Keratinocyte (primary cell): ENCODE measurements around the gene RGS9.

Experiments
- EZH2 ChIP-seq: IDR thresholded peaks from one replicate; pipeline ENCODE4 v1.6.1; 2012; ENCODE audit warnings: inconsistent platforms, mild to moderate bottlenecking, low read length, moderate library complexity
- TF ChIP-seq, protein P1 (sequence below), 3 experiments: IDR thresholded peaks in 1 of 3; conservative IDR thresholded peaks in 1 of 3; optimal IDR thresholded peaks in 1 of 3; 2 replicates in 2 of 3; 3 replicates in 1 of 3; pipeline versions ENCODE3 to v1.5.1; 2011; ENCODE audit warnings: low read length in 3 of 3, mild to moderate bottlenecking in 3 of 3, moderate library complexity in 2 of 3, control low read depth in 1 of 3, inconsistent platforms in 1 of 3; ENCODE audit not compliant: insufficient read depth in 2 of 3; ENCODE audit errors: extremely low read depth in 1 of 3

- TF ChIP-seq, protein P1, sequence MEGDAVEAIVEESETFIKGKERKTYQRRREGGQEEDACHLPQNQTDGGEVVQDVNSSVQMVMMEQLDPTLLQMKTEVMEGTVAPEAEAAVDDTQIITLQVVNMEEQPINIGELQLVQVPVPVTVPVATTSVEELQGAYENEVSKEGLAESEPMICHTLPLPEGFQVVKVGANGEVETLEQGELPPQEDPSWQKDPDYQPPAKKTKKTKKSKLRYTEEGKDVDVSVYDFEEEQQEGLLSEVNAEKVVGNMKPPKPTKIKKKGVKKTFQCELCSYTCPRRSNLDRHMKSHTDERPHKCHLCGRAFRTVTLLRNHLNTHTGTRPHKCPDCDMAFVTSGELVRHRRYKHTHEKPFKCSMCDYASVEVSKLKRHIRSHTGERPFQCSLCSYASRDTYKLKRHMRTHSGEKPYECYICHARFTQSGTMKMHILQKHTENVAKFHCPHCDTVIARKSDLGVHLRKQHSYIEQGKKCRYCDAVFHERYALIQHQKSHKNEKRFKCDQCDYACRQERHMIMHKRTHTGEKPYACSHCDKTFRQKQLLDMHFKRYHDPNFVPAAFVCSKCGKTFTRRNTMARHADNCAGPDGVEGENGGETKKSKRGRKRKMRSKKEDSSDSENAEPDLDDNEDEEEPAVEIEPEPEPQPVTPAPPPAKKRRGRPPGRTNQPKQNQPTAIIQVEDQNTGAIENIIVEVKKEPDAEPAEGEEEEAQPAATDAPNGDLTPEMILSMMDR (optimal IDR thresholded peaks at IDR 0.05 in 1 of 3, IDR thresholded peaks at IDR 0.05 in 1 of 3, conservative IDR thresholded peaks at IDR 0.05 in 1 of 3; ENCODE audit: extremely low read depth in 1 of 3, insufficient read depth in 2 of 3, low read length in 3 of 3) = no peak
- TF ChIP-seq EZH2 = no peak
These were observed 2.1 kb downstream of the RGS9 start for GRCh38 chr17:65139101-65139764.
